ENCODE measurements around the gene ZBED6.

DNA sequence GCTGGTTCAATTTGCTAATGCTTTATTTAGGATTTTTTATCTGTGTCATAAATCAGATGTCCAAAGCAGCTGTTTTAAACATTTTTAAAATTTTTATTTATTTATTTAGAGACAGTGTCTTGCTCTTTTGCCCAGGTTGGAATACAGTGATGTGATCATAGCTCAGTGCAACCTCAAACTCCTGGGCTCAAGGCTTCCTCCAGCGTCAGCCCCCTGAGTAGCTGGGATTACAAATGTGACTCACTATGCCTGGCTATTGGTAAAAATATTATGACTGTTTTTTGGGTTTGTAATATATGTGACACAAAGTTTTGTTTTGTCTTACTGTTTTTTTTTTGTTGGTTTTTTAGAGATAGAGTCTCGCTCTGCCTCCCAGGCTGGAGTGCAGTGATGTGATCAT is 11.8 kb downstream of the ZBED6 start:
- no peak for TF ChIP-seq CTCF (IDR thresholded peaks at IDR 0.05 in 8 of 11, conservative IDR thresholded peaks at IDR 0.05 in 3 of 11)
- no peak for TF ChIP-seq POLR2AphosphoS5 (IDR thresholded peaks at IDR 0.05)
- no peak for TF ChIP-seq POLR2A (IDR thresholded peaks at IDR 0.05)

All from spleen (tissue), 7 donors.